ENCODE data around the gene SASS6. TPM values are rescaled to one million over a fixed set of nuclear protein-coding genes. Genes with fewer than 3 reads are reported as not detected.

SASS6 gene
- total RNA-seq, 4 donors from 2014 or later, result 1.9 to 4.4 (median 3.4) TPM

GRCh38 chr1:100037656-100037926 is 95.1 kb downstream of the SASS6 start:
- no peak for TF ChIP-seq CTCF (IDR thresholded peaks at IDR 0.05; ENCODE audit: low read depth)

- no peak for TF ChIP-seq CTCF (IDR thresholded peaks at IDR 0.05; ENCODE audit: low read depth)
Observed at GRCh38 chr1:100036718-100037655, 95.7 kb downstream of the SASS6 start.

- no peak for TF ChIP-seq CTCF (IDR thresholded peaks at IDR 0.05; ENCODE audit: low read depth)
Observed at GRCh38 chr1:100035214-100035613, 97.5 kb downstream of the SASS6 start.

GRCh38 chr1:100034470-100034869 is 98.3 kb downstream of the SASS6 start:
- TF ChIP-seq CTCF (IDR thresholded peaks at IDR 0.05; ENCODE audit: low read depth), result no peak

Small RNA genes lying within 50 kb of the gene (small RNA-seq; reads per million reads assigned to genes)
- gene AC093019.1, result not detected

Other genes with a start within 250 kb of the SASS6 start
- 10 to 100 TPM; 27.9 to 39.6 (median 29.8) TPM for gene SLC35A3, start 162.9 kb downstream of the SASS6 start, total RNA-seq
- 10 to 100 TPM; 13.2 to 27.4 (median 25.3) TPM for gene TRMT13, start 233 bp upstream of the SASS6 start, total RNA-seq
- gene LRRC39, start 45.3 kb upstream of the SASS6 start, total RNA-seq, result 1 to 10 TPM in 3 of 4 donors, under 1 TPM in 1; 0.65 to 2.7 (median 1.6) TPM
- gene DBT, start 116.9 kb upstream of the SASS6 start, total RNA-seq, result 10 to 100 TPM in 1 of 4 donors, 1 to 10 TPM in 3; 8.2 to 11.7 (median 9.5) TPM
- 10 to 100 TPM; 27.9 to 33.5 (median 30.7) TPM for gene RTCA, start 133.3 kb upstream of the SASS6 start, total RNA-seq
- gene CDC14A, start 219.6 kb upstream of the SASS6 start, total RNA-seq, result 10 to 100 TPM; 12.1 to 20.6 (median 16.8) TPM

Measured in subcutaneous adipose tissue (tissue), 4 donors.